GM18868 (cell line): ENCODE results near the gene CACNA1A.
"Not testable (repeated sequence)": the region's sequence is repeated elsewhere in the genome, so short reads cannot be mapped to it uniquely, and the experiment has no call there.

Experiments used
- ATAC-seq: cut with Tn5 transposase; IDR thresholded peaks from one replicate; pipeline ENCODE4 v1.9.1; 2021; ENCODE audit warnings: mild to moderate bottlenecking, moderate library complexity; ENCODE audit not compliant: unreplicated experiment

Gene CACNA1A

DNA sequence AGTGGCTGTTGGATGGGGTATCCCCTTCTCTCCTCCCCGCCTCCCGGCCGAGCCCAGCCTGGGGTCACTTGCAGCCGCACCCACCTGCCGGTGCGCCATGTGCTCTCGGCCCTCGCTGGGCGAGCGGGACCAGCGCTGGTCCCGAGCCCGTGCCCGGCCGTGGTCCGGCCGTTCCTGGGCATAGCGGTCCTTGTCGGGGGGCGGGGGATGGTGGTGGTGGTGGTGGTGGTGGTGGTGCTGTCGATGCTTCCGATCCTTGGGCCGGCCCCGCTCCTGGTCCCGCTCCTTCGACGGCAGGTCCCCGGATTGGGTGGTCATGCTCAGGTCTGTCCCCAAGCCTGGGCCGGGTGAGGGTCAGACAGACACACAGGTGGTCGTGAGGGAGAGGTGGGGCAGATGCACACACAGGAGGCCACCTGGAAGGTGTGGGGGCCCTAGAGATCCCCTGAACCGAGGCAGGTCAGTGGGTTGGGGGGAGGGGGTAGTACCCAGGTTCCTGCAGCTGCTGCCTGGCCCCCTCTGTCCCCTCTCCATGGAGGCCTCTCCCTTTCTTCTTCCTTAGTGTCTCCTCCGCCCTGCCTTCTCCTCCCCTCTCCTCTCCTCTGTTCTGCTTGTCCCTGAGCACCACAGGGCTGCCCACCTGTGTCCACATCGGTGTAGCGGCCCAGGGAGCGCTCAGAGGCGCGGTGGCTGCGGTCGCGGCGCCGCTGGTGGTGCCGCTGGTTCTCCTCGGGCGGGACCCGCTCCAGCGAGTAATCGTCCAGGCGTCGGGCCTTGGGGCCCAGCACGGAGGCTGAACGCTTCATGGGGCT, 297.4 kb downstream of the CACNA1A start:
- ATAC-seq = peak; percentile 19

GRCh38 chr19:13207846-13208671, 298.2 kb downstream of the CACNA1A start:
- peak; percentile 56 for ATAC-seq

DNA sequence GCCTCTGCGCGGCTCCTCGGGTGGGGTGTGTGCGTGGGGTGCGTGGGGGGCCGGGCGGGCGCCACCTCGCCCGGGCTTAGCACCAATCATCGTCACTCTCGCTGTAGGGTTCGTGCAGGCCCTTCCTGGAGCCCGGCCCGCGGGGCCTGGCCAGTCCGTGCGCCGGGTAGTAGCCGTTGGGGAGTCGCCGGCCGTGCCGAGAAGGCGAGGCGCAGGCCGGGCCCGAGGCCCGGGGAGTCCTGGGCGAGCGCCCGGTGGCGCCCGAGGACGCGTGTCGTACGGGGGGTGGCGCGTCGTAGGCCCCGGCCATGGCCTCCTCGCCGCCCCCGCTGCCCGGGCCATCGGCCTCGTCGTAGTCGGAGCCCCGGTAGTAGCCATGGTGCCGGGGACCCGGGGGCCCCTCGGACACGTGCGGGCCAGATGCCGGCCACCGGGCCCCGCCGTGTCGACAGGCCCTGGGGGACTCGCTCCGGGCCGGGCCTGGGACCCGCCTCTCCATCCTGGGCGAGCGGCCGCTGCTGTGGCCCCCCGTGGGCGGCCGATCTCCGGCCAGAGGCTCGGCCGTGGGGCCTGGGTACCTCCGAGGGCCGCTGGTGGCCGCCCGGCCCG, 298.9 kb downstream of the CACNA1A start:
- no peak for ATAC-seq

DNA sequence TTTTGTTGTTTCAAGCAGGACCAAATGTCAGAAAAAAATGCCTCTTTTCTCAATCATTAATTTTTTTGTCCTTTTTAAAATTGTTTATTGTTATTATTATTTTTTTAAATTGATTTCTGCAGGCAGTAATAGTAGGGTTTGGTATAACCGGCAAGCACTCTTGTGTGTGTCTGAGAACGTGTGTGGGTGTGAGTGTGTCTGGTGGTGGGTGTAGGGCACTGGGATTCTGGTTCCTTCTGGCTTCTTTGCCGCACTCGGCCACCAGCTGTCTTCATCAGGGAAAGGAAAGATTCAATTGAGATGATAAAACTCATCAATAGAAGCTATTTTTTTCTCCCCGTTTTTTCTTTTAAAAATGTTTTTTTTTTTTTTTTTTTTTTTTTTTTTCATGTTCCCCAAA, 299.7 kb downstream of the CACNA1A start:
- ATAC-seq = no peak

DNA sequence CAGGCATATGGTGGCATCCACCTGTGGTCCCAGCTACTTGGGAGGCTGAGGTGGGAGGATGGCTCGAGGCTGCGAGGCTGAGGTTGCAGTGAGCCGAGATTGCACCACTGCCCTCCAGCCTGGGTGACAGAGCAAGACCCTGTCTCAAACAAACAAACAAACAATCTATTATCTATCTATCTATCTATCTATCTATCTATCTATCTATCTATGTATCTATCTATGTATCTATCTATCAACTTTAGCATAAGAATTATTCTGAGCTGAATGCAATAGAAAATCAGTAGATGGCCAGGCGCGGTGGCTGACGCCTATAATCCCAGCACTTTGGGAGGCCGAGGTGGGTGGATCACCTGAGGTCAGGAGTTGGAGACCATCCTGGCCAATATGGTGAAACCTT, 304.2 kb downstream of the CACNA1A start:
- ATAC-seq = not testable (repeated sequence)

GRCh38 chr19:13198634-13199033, 307.6 kb downstream of the CACNA1A start:
- ATAC-seq = no peak

DNA sequence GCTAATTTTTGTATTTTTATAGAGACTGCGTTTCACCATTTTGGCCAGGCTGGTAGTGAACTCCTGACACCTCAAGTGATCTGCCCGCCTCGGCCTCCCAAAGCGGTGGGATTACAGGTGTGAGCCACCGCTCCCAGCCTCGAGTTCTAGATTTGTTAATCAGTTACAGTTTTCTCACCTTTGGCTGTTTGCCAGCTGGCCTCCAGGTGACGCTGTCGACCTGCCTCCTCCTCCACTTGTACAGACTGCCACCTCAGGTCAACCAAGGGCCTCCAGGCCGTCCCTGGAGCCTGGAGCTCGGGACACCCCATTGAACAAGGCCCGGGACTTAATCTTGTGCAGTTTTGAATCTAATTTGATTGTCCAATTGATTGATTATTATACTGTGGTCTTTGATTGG, 310.6 kb downstream of the CACNA1A start:
- no peak for ATAC-seq

- ATAC-seq = no peak
Measured at GRCh38 chr19:13190781-13191540, 315.3 kb downstream of the CACNA1A start.

DNA sequence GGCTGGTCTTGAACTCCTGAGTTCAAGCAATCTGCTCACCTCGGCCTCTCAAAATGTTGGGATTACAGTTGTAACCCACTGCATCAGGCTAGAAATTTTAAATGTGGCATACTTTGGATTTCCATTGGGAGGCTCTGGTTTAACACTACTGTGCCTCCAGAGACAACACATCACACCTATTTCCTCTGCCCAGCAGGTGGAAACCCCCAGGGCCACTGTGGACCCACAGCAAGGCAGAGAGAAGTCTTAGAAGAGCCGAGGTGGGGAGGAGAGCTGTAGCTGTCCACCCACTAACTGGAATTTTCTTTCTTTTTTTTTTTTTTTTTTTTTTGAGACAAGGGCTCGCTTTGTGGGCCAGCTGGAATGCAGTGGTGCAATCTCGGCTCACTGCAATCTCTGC, 316.7 kb downstream of the CACNA1A start:
- ATAC-seq = no peak

DNA sequence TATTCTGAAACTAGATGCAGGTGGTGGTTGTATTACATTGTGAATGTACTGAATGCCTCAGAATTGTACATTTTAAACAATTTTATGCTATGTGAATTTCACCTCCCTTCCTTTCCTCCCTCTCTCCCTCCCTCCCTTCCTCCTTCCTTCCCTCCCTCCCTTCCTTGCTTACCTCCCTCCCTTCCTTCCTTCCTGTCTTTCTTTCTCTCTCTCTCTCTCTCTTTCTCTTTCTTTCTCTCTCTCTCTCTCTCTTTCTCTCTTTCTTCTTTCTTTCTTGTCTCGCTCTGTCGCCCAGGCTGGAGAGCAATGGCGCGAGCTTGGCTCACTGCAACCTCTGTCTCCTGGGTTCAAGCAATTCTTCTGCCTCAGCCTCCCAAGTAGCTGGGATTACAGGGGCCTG, 318.9 kb downstream of the CACNA1A start:
- no peak for ATAC-seq

DNA sequence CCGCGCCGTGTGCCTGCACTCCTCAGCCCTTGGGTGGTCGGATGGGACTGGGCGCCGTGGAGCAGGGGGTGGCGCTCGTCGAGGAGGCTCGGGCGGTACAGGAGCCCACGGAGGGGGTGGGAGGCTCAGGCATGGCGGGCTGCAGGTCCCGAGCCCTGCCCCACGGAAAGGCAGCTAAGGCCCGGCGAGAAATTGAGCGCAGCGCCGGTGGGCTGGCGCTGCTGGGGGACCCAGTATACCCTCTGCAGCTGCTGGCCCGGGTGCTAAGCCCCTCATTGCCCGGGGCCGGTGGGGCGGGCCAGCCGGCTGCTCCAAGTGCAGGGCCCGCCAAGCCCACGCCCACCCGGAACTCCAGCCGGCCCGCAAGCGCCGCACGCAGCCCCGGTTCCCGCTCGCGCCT, 319.6 kb downstream of the CACNA1A start:
- not testable (repeated sequence) for ATAC-seq

DNA sequence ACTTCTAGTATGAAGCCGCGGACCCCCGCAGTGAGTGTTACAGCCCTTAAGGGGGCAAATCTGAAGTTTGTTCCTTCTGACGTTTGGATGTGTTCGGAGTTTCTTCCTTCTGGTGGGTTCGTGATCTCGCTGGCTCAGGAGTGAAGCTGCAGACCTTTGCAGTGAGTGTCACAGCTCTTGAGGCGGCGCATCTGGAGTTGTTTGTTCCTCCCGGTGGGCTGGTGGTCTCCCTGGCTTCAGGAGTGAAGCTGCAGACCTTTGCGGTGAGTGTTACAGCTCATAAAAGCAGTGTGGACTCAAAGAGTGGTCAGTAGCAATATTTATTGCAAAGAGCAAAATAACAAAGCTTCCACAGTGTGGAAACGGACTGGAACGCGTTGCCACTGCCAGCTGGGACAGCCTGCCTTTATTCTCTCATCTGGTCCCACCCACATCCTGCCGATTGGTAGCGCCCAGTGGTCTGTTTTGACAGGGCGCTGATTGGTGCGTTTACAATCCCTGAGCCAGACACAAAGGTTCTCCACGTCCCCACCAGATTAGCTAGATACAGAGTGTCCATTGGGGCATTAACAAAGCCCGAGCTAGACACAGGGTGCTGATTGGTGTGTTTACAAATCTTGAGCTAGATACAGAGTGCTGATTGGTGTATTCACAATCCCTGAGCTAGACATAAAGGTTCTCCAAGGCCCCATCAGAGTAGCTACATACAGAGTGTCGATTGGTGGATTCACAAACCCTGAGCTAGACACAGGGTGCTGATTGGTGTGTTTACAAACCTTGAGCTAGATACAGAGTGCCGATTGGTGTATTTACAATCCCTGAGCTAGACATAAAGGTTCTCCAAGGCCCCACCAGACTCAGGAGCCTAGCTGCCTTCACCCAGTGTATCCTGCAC, 320.3 kb downstream of the CACNA1A start:
- not testable (repeated sequence) for ATAC-seq

- ATAC-seq = not testable (repeated sequence)
Measured at GRCh38 chr19:13184926-13185325, 321.4 kb downstream of the CACNA1A start.

DNA sequence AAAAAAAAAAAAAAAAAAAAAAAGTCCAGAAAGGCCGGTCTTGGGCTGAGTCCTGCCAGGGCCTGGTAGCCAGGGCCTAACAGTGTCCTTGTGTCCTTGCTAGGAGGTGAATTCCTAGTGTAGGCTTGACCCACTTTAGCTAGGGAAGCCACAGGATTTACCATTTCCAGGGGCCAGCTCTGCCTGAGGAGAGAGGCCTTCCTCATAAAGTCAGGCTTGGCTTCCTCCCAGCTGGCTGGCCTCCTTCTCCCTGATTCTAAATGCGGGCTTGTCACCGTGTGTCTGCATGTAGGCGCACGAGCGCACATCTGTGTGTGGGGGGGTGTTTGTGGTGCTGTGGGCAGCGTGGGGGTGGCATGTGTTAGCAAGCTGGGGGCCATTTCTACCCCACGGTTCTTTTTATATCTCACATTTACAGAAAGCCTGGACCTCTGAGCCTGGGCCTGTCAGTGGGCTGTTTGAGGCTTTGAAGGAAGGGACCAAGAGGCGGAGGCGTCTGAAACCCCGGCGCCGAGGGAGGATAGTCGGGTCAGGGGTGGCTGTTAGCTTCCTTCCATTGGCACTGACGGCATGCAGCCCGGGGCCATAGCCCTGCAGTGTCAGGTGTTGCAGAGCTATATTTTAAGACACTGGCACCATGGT, 324.4 kb downstream of the CACNA1A start:
- ATAC-seq = no peak

DNA sequence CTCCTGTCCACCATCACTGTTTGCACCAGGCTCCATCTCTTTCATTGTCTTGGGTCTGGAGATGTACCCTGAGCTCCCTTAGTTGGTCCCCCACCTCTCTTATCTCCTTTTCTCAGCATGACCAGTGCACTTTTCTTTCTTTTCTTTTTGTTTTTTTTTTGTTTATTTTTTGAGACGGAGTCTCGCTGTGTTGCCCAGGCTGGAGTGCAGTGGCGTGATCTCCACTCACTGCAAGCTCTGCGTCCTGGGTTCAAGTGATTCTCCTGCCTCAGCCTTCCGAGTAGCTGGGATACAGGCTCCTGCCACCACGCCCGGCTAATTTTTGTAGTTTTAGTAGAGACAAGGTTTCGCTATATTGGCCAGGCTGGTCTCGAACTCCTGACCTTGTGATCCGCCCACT, 328.0 kb downstream of the CACNA1A start:
- not testable (repeated sequence) for ATAC-seq

DNA sequence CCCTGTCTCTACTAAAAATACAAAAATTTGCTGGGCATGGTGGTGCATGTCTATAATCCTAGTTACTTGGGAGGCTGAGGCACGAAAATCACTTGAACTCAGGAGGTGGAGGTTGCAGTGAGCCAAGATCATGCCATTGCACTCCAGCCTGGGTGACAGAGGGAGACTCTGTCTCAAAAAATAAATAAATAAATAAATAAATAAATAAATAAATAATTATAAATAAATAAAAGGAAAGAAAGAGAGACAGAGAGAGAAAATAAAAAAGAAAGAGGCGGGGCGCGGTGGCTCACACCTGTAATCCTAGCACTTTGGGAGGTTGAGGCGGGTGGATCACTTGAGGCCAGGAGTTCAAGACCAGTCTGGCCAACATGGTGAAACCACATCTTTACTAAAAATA, 328.7 kb downstream of the CACNA1A start:
- ATAC-seq = not testable (repeated sequence)

DNA sequence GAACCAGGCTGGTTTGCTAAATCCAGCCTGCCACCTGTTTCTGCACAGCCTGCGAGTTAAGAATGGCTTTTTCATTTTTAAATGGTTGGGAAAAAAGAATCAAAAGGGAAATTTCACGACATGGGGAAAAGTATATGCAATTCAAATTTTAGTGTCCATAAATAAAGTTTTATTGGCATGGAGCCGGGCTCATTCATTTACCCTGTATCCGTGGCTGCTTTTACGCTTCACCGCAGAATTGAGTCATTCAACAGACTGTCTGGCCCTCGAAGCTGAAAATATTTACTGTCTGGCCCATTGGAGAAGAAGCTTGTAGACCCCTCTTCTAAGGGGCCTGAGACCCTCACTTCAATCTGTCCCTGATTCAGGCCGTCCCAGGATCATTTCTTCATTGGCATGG, 329.9 kb downstream of the CACNA1A start:
- no peak for ATAC-seq

DNA sequence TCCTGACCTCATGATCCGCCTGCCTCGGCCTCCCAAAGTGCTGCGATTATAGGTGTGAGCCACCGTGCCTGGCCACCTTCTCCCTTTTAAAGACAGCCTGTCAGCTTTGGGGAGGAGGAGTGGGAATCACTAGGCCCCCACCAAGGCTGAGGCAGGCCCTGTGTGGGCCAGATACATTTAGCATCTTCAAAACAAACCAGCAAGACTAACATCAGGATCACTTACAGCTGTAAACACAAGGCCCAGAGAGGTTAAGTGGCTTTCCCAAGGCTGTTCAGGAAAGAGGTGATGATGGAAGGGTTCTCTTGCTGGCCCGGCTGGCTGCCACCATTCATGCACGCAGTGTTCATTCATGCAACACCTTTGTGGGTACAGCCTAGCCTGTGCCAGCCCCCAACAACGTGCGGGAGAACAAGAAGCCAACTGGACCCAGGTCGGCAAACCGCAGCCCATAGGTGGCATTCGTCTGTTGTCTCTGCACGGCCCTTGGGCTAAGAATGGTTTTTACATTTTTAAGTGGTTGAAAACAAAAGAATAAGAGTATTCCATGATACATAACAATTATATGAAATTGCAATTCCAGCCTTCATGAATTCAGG, 333.0 kb downstream of the CACNA1A start:
- no peak for ATAC-seq
